GM06990 (cell line): Measurements from ENCODE around the gene LINC01488.

Source experiments
- DNase-seq: peaks from one replicate; pipeline ENCODE4 v3.0.0-alpha.2; 2011; ENCODE audit not compliant: insufficient read length; ENCODE audit errors: extremely low read depth
- H3K27me3 ChIP-seq: replicated peaks from 2 replicates; pipeline ENCODE4 v1.6.0; 2011; ENCODE audit warnings: low read length; ENCODE audit not compliant: control insufficient read depth, insufficient read depth
- H3K36me3 ChIP-seq: 2 replicates; pipeline ENCODE4 v1.5.1; 2011; ENCODE audit warnings: low read length; ENCODE audit not compliant: control insufficient read depth, insufficient read depth
- H3K4me3 ChIP-seq: replicated peaks from 2 replicates; pipeline ENCODE4 v1.5.1; 2011; ENCODE audit warnings: low read depth, mild to moderate bottlenecking, control low read depth, low read length
- TF ChIP-seq, protein P1 (sequence below): IDR thresholded peaks from 2 replicates; pipeline ENCODE4 v1.5.1; 2011; ENCODE audit warnings: low read length, control low read depth, mild to moderate bottlenecking, inconsistent platforms; ENCODE audit not compliant: insufficient read depth, poor library complexity, severe bottlenecking

LINC01488 gene

DNA sequence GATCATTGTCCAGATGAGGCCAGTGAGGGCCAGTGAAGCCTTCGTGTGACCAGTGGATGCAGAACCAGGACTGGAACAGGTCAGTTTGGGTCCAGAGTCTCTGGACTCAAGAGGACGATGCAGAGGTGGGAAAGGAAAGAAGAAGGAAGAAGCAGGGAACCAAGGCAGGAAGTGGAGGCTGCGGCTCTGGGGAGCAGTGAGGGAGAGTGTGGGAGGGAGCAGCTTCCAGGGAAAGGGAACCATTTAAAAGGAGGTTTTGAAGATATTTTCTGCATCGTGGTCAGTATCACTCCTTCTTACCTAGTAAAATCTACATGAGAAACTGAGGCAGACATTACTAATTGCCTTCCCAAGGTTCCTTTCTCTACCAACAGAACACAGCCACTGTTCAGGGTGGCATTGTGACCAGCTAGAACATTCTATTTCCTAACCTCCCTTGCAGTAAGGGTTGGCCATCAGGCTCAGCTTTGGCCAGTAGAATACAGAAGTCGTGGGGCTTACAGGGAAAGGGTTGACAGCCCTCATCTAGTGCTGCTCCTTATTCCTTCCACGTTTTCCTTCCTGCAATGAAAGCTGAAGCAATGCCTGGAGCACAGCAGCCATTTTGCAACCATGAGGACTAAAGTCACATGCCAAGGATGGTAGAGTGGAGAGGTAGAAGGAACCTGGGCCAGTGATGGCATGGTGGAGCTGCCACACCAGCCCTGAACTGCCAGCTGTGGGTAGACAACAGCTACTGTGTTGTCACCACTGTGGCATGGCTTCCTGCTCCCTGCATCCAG, 29.1 kb upstream of the LINC01488 start:
- no peak for DNase-seq
- TF ChIP-seq, protein P1, sequence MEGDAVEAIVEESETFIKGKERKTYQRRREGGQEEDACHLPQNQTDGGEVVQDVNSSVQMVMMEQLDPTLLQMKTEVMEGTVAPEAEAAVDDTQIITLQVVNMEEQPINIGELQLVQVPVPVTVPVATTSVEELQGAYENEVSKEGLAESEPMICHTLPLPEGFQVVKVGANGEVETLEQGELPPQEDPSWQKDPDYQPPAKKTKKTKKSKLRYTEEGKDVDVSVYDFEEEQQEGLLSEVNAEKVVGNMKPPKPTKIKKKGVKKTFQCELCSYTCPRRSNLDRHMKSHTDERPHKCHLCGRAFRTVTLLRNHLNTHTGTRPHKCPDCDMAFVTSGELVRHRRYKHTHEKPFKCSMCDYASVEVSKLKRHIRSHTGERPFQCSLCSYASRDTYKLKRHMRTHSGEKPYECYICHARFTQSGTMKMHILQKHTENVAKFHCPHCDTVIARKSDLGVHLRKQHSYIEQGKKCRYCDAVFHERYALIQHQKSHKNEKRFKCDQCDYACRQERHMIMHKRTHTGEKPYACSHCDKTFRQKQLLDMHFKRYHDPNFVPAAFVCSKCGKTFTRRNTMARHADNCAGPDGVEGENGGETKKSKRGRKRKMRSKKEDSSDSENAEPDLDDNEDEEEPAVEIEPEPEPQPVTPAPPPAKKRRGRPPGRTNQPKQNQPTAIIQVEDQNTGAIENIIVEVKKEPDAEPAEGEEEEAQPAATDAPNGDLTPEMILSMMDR = no peak
- Histone ChIP-seq H3K27me3 (no peaks in the 10 kb centered on the region; the same call in 1 of the 2 replicates), H3K4me3 (no peak overlapping the region), H3K36me3 (no peaks in the 10 kb centered on the region)

DNA sequence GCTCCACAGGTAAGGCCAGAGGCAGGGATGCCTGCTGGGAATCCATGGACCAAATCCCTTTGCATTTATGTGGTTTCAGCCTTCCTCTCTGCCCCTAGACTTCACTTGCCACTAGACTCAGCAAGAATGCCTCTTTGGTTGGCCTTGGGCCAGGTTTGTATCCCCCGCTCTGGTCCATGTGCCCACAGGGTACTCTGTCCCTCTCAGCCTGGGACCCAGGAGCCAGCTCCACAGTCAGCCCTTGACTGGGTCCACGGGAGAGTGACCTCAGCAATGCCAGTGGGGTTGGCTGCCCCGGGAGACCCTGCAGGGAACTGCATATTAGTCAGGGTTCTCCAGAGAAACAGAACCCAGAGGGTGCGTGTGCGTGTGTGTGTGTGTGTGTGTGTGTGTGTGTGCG, 28.3 kb upstream of the LINC01488 start:
- DNase-seq = no peak
- no peaks in the 10 kb centered on the region; the same call in 1 of the 2 replicates for H3K27me3 ChIP-seq
- no peaks in the 10 kb centered on the region for H3K36me3 ChIP-seq
- TF ChIP-seq, protein P1 = no peak
- no peak overlapping the region for H3K4me3 ChIP-seq

DNA sequence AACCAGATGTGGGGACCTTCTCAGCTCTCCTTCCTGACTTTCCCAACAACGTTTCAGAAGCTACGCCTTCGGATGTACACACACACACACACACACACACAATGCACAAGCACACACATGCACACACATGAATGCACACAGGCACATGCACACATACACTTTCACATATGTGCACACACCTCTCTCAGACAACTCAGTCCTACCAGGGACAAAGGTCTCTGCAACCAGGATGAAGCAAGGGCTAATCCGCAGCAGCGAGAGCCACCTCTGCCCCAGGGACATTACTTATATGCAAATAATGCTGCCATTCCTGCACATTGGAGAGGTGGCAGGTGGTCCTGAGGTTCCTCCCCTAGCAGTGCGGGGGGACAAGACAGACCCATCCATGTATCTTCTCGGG, 27.4 kb upstream of the LINC01488 start:
- no peak for DNase-seq
- TF ChIP-seq, protein P1 = no peak
- no peaks in the 10 kb centered on the region; the same call in 1 of the 2 replicates for H3K27me3 ChIP-seq
- H3K4me3 ChIP-seq = no peak overlapping the region
- H3K36me3 ChIP-seq = no peaks in the 10 kb centered on the region

DNA sequence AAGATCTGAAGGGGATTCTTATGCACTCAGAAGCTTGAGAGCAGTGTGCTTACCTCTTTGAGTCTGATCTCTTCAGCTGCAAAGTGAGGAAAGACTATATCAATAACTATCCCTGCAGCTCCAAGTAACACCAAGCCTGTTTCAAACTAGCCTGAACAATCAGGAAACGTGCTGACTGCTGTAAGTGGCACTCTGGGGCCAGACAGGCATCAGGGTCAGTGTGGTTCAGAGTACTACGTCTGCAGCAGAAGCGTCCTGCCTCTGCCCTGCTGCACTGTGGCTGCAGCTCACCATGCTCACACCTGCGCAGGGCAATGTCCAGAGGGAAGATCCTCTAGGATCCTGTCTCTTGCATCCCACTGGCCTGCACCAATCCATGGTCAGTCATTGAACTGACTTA, 25.5 kb upstream of the LINC01488 start:
- Histone ChIP-seq H3K36me3 (no peaks in the 10 kb centered on the region), H3K4me3 (no peak overlapping the region), H3K27me3 (no peaks in the 10 kb centered on the region)
- TF ChIP-seq, protein P1 = no peak
- no peak for DNase-seq

DNA sequence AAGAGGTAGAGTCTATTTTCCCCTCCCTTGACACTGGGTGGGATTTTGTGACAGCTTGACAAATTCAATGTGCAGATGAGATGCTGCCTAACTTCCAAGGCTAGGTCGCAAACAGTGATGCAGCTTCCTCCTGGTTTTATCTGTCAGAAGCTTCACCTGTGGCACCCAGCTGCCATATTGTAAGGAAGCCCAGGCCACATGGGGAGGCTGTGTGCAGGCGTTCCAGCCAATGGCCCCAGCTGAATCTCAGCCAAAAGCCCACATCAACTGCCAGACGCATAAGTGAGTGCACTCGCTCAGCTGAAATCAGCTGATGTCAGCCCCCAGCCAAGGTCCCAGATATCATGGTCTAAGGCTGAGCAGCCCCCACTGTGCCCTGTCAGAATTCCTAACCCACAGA, 24.8 kb upstream of the LINC01488 start:
- TF ChIP-seq, protein P1 = no peak
- Histone ChIP-seq H3K36me3 (no peaks in the 10 kb centered on the region), H3K4me3 (no peak overlapping the region), H3K27me3 (no peaks in the 10 kb centered on the region)
- no peak for DNase-seq
